ENCODE data around the gene PRKAR1A.
"Not testable (repeated sequence)": the region's sequence is repeated elsewhere in the genome, so short reads cannot be mapped to it uniquely, and the experiment has no call there.

The PRKAR1A gene

GRCh38 chr17:68577497-68577821 lies 65.2 kb downstream of the PRKAR1A start:
- no peak overlapping the region for H3K4me3 Mint-ChIP-seq
- H3K9me3 Mint-ChIP-seq, result no peaks in the 10 kb centered on the region
- H3K27ac Mint-ChIP-seq, result no peak overlapping the region
- no peaks in the 10 kb centered on the region for H3K4me1 Mint-ChIP-seq
- DNase-seq, result no peak
- no peaks in the 10 kb centered on the region for H3K27me3 Mint-ChIP-seq
- ATAC-seq, result no peak

GRCh38 chr17:68578236-68578635 lies 66.0 kb downstream of the PRKAR1A start:
- no peaks in the 10 kb centered on the region for H3K27me3 Mint-ChIP-seq
- DNase-seq (no peak), ATAC-seq (no peak)
- no peaks in the 10 kb centered on the region for H3K4me1 Mint-ChIP-seq
- H3K27ac Mint-ChIP-seq, result no peak overlapping the region
- no peaks in the 10 kb centered on the region for H3K9me3 Mint-ChIP-seq
- no peak overlapping the region for H3K4me3 Mint-ChIP-seq

DNA sequence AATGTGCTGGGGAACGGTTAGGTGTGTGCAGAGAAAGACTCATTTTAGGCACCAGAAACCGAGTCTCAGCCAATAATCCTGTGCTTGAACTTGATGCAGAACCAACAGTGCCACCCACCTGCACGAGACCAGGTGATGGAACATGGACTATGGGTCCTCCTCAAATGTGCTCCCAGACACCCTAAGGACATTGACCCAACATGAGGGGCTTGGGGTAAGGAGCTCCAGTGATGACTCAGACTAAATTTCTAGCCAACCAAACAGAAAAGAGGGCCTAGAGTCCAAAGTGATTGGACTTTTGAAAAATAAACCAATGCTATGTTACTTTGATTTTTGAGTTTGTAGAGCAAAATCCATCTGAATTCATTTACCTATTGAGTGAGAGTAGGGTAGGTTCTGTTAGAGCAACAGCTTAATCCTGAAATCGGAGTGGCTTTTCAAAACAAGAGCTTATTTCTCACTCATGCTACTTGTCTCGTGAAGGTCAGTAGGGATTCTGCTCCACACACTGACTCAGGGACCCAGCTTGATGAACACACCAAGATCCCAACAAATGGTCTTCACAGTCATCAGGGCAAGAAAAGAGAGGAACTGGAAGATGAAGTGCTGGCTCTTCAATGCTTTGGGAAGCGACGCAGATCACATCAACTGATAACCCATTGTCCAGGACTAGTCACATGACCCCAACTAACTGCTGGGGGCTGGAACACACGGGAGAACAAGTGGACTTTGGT lies 67.1 kb downstream of the PRKAR1A start:
- H3K4me1 Mint-ChIP-seq, result no peaks in the 10 kb centered on the region
- DNase-seq (no peak), ATAC-seq (no peak)
- no peaks in the 10 kb centered on the region for H3K9me3 Mint-ChIP-seq
- H3K27ac Mint-ChIP-seq, result no peak overlapping the region
- no peaks in the 10 kb centered on the region for H3K27me3 Mint-ChIP-seq
- no peak overlapping the region for H3K4me3 Mint-ChIP-seq

GRCh38 chr17:68580236-68580770 lies 68.1 kb downstream of the PRKAR1A start:
- no peak for ATAC-seq

DNA sequence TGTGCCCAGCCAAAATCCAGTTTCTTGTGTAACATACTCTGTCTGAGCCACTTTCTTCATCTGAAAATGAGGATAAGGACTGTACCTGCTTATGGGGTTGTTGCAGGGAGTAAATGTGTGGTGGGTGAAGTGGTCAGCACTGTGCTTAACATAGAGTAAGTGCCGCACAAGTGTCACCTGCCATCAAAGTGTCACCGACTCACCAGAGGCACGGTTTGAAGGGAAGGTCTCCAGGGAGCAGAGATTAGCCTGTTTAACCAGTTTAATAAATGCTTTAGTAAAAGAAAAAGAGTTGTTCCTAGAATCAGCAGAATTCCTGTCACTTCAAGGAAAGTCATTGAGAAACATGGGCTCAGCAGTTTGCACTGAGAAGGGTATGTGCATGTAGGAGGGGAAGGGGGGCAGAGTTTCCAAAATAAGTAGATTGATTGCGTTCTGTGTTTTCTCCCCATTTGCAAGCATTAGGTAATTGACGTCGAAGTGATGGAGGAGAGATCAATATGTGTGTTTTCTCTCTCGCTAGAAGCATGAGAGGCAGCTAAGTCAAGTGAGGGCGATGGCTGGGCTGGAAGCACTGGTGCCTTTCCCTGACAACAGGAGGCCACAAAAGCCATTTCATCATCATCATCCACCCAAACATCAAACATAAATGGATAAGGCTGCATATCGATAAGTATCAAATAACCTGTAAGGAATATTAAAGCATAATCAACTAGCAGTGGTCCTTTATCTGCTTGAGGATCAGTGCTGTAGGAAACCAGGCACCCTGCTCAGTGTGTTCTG lies 69.8 kb downstream of the PRKAR1A start:
- H3K27ac Mint-ChIP-seq, result no peak overlapping the region
- H3K4me3 Mint-ChIP-seq, result no peak overlapping the region
- ATAC-seq (no peak), DNase-seq (no peak)
- no peaks in the 10 kb centered on the region for H3K9me3 Mint-ChIP-seq
- H3K27me3 Mint-ChIP-seq, result no peaks in the 10 kb centered on the region
- H3K4me1 Mint-ChIP-seq, result no peaks in the 10 kb centered on the region

More at GRCh38 chr17:68580236-68580770, 68.1 kb downstream of the PRKAR1A start:
- no peaks in the 10 kb centered on the region for H3K9me3 Mint-ChIP-seq
- no peak overlapping the region for H3K4me3 Mint-ChIP-seq
- H3K27me3 Mint-ChIP-seq, result no peaks in the 10 kb centered on the region
- H3K27ac Mint-ChIP-seq, result no peak overlapping the region
- H3K4me1 Mint-ChIP-seq, result no peaks in the 10 kb centered on the region
- DNase-seq, result no peak

DNA sequence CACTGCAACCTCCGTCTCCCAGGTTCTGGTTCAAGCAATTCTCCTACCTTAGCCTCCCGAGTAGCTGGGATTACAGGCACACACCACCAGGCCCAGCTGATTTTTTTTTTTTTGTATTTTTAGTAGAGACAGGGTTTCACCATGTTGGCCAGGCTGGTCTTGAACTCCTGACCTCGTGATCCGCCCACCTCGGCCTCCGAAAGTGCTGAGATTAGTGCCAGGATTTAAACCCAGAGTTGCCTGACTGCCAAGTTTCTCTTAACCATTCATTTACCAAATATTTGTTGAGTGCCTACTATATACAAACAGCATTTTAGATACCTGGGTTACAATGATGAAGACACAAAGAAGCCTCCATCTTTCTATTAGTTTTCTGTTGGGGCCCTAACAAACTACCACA lies 70.6 kb downstream of the PRKAR1A start:
- not testable (repeated sequence) for H3K27me3 Mint-ChIP-seq, H3K27ac Mint-ChIP-seq, H3K4me1 Mint-ChIP-seq, H3K9me3 Mint-ChIP-seq, H3K4me3 Mint-ChIP-seq, ATAC-seq, DNase-seq

DNA sequence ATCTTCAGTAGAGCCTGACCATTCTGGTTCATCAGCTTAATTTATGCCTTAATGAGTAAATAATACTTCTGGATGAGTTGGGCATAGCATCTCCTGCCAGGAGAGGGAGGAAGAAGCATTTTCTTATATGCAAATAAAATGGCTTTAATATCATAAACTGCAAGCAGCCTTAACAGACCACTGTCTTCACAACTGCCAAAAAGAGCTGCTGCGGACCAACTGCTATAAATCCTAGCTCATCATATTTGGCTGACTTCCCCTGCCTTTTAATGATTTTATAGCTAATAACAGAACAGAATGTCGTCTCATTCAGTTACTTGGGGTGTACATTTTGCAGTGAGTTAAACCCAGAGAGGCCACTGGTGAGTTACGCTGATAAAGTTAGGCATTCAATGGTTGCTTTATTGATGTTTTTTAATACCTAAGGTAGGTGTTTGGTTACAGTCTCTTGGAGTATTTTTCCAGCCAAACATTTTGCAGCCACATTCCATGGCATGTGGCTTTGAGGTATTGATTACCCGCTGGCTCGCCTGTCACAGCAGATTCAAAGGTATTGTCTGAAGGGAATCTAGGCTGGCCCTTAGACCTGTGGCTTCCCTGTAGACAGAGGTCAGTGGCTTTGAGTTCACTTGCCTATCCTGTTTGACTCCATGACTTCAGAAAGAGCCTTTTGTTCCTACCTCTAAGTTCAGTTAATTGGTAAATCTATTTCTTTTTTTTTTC lies 72.5 kb downstream of the PRKAR1A start:
- no peak for ATAC-seq
- Mint-ChIP-seq H3K9me3 (peaks cover 7 to 21% of the 10 kb centered on the region in 2 donors), H3K4me3 (no peak overlapping the region), H3K27me3 (no peaks in the 10 kb centered on the region), H3K27ac (no peak overlapping the region), H3K4me1 (no peaks in the 10 kb centered on the region)
- no peak for DNase-seq

DNA sequence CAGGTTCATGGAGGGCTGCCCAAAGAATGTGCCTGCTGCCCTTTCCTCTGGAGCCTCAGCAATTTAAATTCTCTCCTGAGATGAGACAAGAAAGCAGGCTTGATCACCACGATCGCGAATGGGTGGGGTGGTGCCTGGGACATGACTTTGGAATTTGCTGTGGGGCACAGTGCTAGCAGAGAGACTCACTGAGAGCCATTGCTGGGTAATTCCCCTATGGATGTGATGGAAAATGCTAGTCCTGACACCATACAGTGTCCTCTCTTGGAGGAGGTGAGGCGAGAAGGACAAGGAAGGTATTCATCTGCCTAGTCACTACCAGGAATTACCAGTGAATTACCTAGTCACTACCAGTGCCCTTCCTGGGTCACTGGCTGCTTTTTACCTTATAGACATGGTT lies 73.4 kb downstream of the PRKAR1A start:
- Mint-ChIP-seq H3K27me3 (no peaks in the 10 kb centered on the region), H3K4me3 (no peak overlapping the region), H3K4me1 (no peaks in the 10 kb centered on the region), H3K9me3 (peaks cover 7 to 21% of the 10 kb centered on the region in 2 donors), H3K27ac (no peak overlapping the region)
- ATAC-seq, result no peak
- no peak for DNase-seq

GRCh38 chr17:68587026-68587425 lies 74.8 kb downstream of the PRKAR1A start:
- peaks cover 7 to 21% of the 10 kb centered on the region in 2 donors for H3K9me3 Mint-ChIP-seq
- H3K27me3 Mint-ChIP-seq, result peaks cover 4% of the 10 kb centered on the region
- ATAC-seq, result no peak
- H3K4me3 Mint-ChIP-seq, result no peak overlapping the region
- no peak for DNase-seq
- H3K27ac Mint-ChIP-seq, result no peak overlapping the region
- no peaks in the 10 kb centered on the region for H3K4me1 Mint-ChIP-seq

- Mint-ChIP-seq H3K27me3 (peaks cover 13% of the 10 kb centered on the region), H3K4me1 (no peaks in the 10 kb centered on the region), H3K9me3 (peaks cover 7 to 21% of the 10 kb centered on the region in 2 donors), H3K27ac (no peak overlapping the region), H3K4me3 (no peak overlapping the region)
- no peak for DNase-seq
- no peak for ATAC-seq
Observed at GRCh38 chr17:68587847-68588246, 75.6 kb downstream of the PRKAR1A start.

GRCh38 chr17:68588362-68588761 lies 76.1 kb downstream of the PRKAR1A start:
- Mint-ChIP-seq H3K27me3 (peaks cover 18% of the 10 kb centered on the region), H3K4me1 (no peaks in the 10 kb centered on the region), H3K27ac (no peak overlapping the region), H3K4me3 (no peak overlapping the region), H3K9me3 (peaks cover 7 to 21% of the 10 kb centered on the region in 2 donors)
- no peak for ATAC-seq
- DNase-seq, result no peak

DNA sequence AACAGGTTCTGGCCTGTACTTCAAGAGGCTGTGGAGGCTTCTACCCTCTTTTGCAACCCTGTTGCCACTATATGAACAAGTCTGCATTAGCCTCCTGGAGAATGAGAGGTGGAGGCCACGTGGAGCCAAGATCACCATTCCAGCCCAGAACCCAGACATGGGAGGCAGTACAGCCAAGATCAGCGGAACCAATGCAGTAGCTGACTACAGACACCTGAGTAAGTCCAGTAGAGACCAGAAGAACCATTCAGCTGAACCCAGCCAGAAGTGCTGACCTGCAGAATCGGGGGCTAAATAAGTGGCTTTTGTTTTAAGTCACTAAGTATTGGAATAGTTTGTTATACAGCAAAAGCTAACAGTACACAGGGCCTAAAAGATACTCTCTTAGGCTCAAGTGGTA lies 76.9 kb downstream of the PRKAR1A start:
- Mint-ChIP-seq H3K27ac (no peak overlapping the region), H3K9me3 (peaks cover 7 to 21% of the 10 kb centered on the region in 2 donors), H3K4me1 (no peaks in the 10 kb centered on the region), H3K4me3 (no peak overlapping the region), H3K27me3 (peaks cover 25% of the 10 kb centered on the region)
- ATAC-seq (no peak), DNase-seq (no peak)

DNA sequence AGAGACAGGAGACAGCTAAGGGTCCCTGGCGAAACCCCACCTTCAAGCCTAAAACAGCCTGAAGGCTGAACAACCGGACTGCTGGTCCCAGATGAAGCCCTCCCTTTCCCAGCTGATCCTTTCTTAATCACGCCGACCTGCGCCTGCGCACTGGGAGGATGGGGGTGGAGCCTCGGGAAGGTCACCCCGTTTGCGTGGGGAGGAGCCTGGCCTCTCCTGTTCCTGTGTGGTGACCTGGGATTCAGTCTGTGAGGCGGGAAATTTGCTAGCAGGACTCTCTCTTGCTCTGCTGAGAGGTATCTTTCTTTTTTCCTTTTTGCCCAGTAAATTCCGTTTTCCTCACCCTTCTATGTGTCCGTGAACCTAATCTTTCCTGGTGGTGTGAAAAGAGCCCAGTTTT lies 79.4 kb downstream of the PRKAR1A start:
- no peak for DNase-seq
- peaks cover 7 to 21% of the 10 kb centered on the region in 2 donors for H3K9me3 Mint-ChIP-seq
- no peak for ATAC-seq
- peaks cover 14% of the 10 kb centered on the region for H3K4me1 Mint-ChIP-seq
- no peak overlapping the region for H3K27ac Mint-ChIP-seq
- H3K27me3 Mint-ChIP-seq, result peaks cover 43% of the 10 kb centered on the region
- H3K4me3 Mint-ChIP-seq, result no peak overlapping the region

DNA sequence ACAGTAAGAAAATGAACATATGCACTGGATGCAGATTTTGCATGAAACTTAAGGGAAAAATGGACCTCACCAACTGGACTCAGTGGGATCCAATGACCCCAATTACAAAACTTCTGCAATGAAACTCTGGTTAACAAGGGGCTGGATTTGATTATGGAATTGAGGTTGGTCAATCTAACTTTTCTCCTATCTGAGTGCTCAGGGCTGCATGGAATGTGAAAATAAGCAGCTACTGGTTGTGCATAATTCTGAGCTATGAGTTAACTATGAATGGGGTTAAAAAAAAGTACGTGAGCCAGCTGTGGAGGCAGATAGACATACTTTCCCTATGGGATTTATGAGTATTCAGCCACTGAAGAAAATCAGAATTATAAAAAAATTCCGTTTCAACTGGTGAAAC lies 79.8 kb downstream of the PRKAR1A start:
- H3K4me1 Mint-ChIP-seq, result peaks cover 18% of the 10 kb centered on the region
- no peak for DNase-seq
- H3K27me3 Mint-ChIP-seq, result peaks cover 47% of the 10 kb centered on the region
- no peak overlapping the region for H3K27ac Mint-ChIP-seq
- no peak overlapping the region for H3K4me3 Mint-ChIP-seq
- peaks cover 7 to 21% of the 10 kb centered on the region in 2 donors for H3K9me3 Mint-ChIP-seq
- ATAC-seq, result no peak

GRCh38 chr17:68592682-68593641 lies 80.7 kb downstream of the PRKAR1A start:
- Mint-ChIP-seq H3K27me3 (peaks cover 56% of the 10 kb centered on the region), H3K4me3 (no peak overlapping the region), H3K9me3 (peaks cover 7 to 17% of the 10 kb centered on the region in 2 donors), H3K4me1 (peaks cover 18% of the 10 kb centered on the region), H3K27ac (peak overlapping the region in 1 of 2 donors; percentile 68)
- no peak for DNase-seq
- no peak for ATAC-seq
